Lung (tissue), 12 donors: ENCODE measurements around the gene WEE1. TPM values are rescaled to one million over a fixed set of nuclear protein-coding genes. Genes with fewer than 3 reads are reported as not detected.

ENCODE experiments used
- ATAC-seq: fragments of 200-7000 bp; cut with Tn5 transposase; one replicate; pipeline ENCODE4 v1.9.1; 2020; ENCODE audit warnings: moderate number of reproducible peaks; ENCODE audit not compliant: insufficient read depth, low FRiP score
- DNase-seq, 3 donors: peaks; one replicate each; pipeline ENCODE4 v3.0.0-alpha.2; 2013 to 2017
- H3K27ac ChIP-seq, 2 donors: one replicate each; pipeline ENCODE4 v1.5.1; 2013; ENCODE audit warnings: mild to moderate bottlenecking in 2 of 2, moderate library complexity in 2 of 2, control low read depth in 1 of 2, inconsistent platforms in 1 of 2, low read depth in 1 of 2, low read length in 1 of 2
- H3K27me3 ChIP-seq, 3 donors: one replicate each; pipeline ENCODE4 v1.5.1; 2013; ENCODE audit warnings: low read length in 2 of 3; ENCODE audit not compliant: control insufficient read depth in 3 of 3, insufficient read depth in 3 of 3
- H3K36me3 ChIP-seq, 4 donors: one replicate each; pipeline ENCODE4 v1.5.1; 2013; ENCODE audit warnings: low read length in 4 of 4, mild to moderate bottlenecking in 1 of 4, moderate library complexity in 1 of 4; ENCODE audit not compliant: control insufficient read depth in 4 of 4, insufficient read depth in 4 of 4
- H3K4me1 ChIP-seq, 5 donors: one replicate each; pipeline ENCODE4 v1.5.1; 2013; ENCODE audit warnings: low read length in 5 of 5, mild to moderate bottlenecking in 2 of 5, moderate library complexity in 1 of 5; ENCODE audit not compliant: control insufficient read depth in 5 of 5, insufficient read depth in 5 of 5
- H3K4me3 ChIP-seq: one replicate; pipeline ENCODE4 v1.5.1; 2013; ENCODE audit warnings: mild to moderate bottlenecking, control low read depth, moderate library complexity
- H3K9ac ChIP-seq, 2 donors: one replicate each; pipeline ENCODE4 v1.5.1; 2013; ENCODE audit warnings: low read length in 2 of 2, control low read depth in 1 of 2; ENCODE audit not compliant: insufficient read depth in 1 of 2
- H3K9me3 ChIP-seq, 4 donors: one replicate each; pipeline ENCODE4 v1.5.1; 2013; ENCODE audit warnings: low read length in 3 of 4, mild to moderate bottlenecking in 1 of 4, moderate library complexity in 1 of 4; ENCODE audit not compliant: control insufficient read depth in 4 of 4, insufficient read depth in 3 of 4
- WGBS, 2 donors: extraction: QIAGEN DNeasy Blood & Tissue Kit; methylation state at CpG; one replicate each; pipeline ENCODE4 v1.1.7; 2013; 5-methylcytosine and 5-hydroxymethylcytosine counted together
- polyA plus RNA-seq, 2 donors: library from polyadenylated mRNA; stranded (reverse); fragments of 200-250 nt; gene quantifications; one replicate each; pipeline ENCODE4 v1.2.1, GENCODE V29; 2013
- total RNA-seq, 2 donors: library from RNA; depleted of rRNA in 1 of 2; stranded (reverse); fragments of >200 nt in 1 of 2; gene quantifications; one replicate each; pipeline ENCODE4 v1.2.1, GENCODE V29; 2014 to 2021
- TF ChIP-seq, protein P1 (sequence below): IDR thresholded peaks from 2 replicates; pipeline ENCODE4 v1.5.1; 2012; ENCODE audit warnings: mild to moderate bottlenecking; ENCODE audit errors: control extremely low read depth, extremely low read depth
- donor health status: control.
- donor health status: control.
- donor health status: Bipolar disorder and iron deficiency.
- donor health status: healthy.
- donor health status: DM: yes; HTN: yes; CAD: no.

The WEE1 gene
- total and polyA plus RNA-seq, 4 donors: 5.0 to 48.9 (median 9.7) TPM

DNA sequence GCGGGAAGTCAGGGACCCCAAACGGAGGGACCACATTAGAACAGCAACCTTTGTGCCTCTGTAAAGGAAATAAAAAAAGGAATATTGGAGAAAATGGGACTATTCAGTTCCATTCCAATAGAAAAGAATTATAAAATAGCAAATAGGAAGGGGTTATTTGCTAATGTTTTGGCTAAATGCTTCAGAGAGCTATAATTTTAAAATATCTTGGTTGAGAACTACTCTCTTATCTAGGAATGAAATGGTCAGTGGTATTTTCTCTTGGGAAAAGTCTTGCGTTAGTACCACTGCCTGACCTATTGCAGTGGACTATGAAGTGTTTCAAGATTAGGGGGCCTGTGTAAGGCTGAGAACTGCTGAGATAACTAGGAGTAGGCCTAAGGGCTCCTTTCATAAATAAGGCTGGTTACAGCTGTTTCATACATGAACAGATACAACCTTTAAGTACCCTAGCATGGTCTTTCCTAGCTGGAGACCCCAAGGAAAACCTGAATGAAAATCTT lies 6.9 kb upstream of the WEE1 start:
- Histone ChIP-seq H3K4me1 (peaks cover 2 to 53% (median 15%) of the 10 kb centered on the region in 5 donors), H3K27ac (peak overlapping the region; percentile 60 to 98), H3K36me3 (no peaks in the 10 kb centered on the region), H3K4me3 (no peak overlapping the region), H3K9me3 (peaks cover 0 to 2% (median 0%) of the 10 kb centered on the region in 4 donors), H3K27me3 (no peaks in the 10 kb centered on the region), H3K9ac (peak overlapping the region in 1 of 2 donors; percentile 70)
- no peak for ATAC-seq
- TF ChIP-seq, protein P1, sequence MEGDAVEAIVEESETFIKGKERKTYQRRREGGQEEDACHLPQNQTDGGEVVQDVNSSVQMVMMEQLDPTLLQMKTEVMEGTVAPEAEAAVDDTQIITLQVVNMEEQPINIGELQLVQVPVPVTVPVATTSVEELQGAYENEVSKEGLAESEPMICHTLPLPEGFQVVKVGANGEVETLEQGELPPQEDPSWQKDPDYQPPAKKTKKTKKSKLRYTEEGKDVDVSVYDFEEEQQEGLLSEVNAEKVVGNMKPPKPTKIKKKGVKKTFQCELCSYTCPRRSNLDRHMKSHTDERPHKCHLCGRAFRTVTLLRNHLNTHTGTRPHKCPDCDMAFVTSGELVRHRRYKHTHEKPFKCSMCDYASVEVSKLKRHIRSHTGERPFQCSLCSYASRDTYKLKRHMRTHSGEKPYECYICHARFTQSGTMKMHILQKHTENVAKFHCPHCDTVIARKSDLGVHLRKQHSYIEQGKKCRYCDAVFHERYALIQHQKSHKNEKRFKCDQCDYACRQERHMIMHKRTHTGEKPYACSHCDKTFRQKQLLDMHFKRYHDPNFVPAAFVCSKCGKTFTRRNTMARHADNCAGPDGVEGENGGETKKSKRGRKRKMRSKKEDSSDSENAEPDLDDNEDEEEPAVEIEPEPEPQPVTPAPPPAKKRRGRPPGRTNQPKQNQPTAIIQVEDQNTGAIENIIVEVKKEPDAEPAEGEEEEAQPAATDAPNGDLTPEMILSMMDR: no peak
- DNase-seq: peak in 2 of 3 donors; percentile 73 to 83
- WGBS, 2 donors: 84 to 90% methylated on average over 3 of the region's 3 CpGs

DNA sequence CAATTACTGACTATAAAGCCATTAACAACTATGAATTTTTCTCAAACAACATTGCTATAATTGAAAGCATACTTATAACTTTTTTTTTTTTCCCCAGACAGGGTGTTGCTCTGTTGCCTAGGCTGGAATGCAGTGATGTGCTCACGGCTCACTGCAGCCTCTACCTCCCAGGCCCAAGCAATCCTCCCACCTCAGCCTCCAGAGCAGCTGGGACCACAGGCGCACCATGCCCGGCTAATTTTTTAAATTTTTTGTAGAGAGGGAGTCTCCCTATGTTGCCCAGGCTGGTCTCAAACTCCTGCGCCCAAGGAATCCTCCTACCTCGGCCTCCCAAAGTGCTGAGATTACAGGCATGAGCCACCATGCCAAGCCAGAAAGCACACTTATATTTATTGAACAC lies 6.1 kb upstream of the WEE1 start:
- H3K9ac ChIP-seq: no peak overlapping the region
- H3K9me3 ChIP-seq: peaks cover 0 to 2% (median 0%) of the 10 kb centered on the region in 4 donors
- WGBS, 2 donors: 96 to 98% methylated on average over 5 of the region's 5 CpGs
- H3K4me1 ChIP-seq: peaks cover 2 to 61% (median 15%) of the 10 kb centered on the region in 5 donors
- peak overlapping the region; percentile 20 to 61 for H3K27ac ChIP-seq
- no peaks in the 10 kb centered on the region for H3K27me3 ChIP-seq
- H3K4me3 ChIP-seq: no peak overlapping the region
- no peak for ATAC-seq
- H3K36me3 ChIP-seq: no peaks in the 10 kb centered on the region
- TF ChIP-seq, protein P1: no peak
- peak in 1 of 3 donors; percentile 6 for DNase-seq

GRCh38 chr11:9568161-9568853 lies 5.2 kb upstream of the WEE1 start:
- ATAC-seq (no peak), DNase-seq (peak in 1 of 3 donors; percentile 23)
- Histone ChIP-seq H3K27ac (peak overlapping the region in 1 of 2 donors; percentile 80), H3K36me3 (no peaks in the 10 kb centered on the region), H3K9ac (peak overlapping the region in 1 of 2 donors; percentile 40), H3K9me3 (peaks cover 0 to 1% (median 0%) of the 10 kb centered on the region in 4 donors), H3K4me3 (no peak overlapping the region), H3K4me1 (peaks cover 2 to 61% (median 15%) of the 10 kb centered on the region in 5 donors), H3K27me3 (no peaks in the 10 kb centered on the region)
- TF ChIP-seq, protein P1: no peak
- WGBS, 2 donors: 70 to 81% methylated on average over 8 of the region's 8 CpGs
